ENCODE measurements around the gene GABBR2. TPM values are rescaled to one million over a fixed set of nuclear protein-coding genes. Genes with fewer than 3 reads are reported as not detected.

GABBR2 gene
- total RNA-seq, 2 experiments from 2014 or later: not detected

DNA sequence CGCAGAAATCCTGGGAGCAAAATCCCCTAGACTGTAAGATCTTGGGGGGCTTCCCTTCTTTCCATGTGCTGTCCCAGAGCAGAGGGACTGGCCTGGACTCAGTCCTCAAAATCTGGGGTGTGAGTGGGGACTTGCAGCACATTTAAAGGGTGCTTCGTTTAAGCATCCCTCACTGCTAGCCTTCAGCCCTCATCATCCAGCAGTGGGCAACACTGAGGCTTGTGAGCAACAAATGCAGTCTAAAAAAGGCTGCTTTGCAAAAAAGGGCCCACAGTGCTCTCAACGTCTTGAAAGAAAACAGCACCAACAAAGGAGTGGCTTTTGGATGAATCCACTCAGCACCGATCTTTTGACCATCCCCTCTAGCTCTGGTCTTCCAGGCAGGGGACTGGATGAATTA lies 325.0 kb downstream of the GABBR2 start:
- POLR2A ChIA-PET: no interaction called here
- H3K4me1 ChIP-seq (ENCODE audit: insufficient read depth, low read length): no peaks in the 10 kb centered on the region
- no peak overlapping the region for H3K27ac ChIP-seq (ENCODE audit: low read depth in 1 of 2, low read length in 2 of 2)
- Mint-ChIP-seq H3K4me1 (ENCODE audit: low read depth) (no peaks in the 10 kb centered on the region), H3K36me3 (ENCODE audit: low read depth) (no peaks in the 10 kb centered on the region), H3K4me3 (no peak overlapping the region), H3K9me3 (no peaks in the 10 kb centered on the region), H3K27ac (no peak overlapping the region), H3K27me3 (no peaks in the 10 kb centered on the region)
- H3K4me3 ChIP-seq (ENCODE audit: low read length): no peak overlapping the region
- DNase-seq (no peak), ATAC-seq (ENCODE audit: poor library complexity) (no peak)
- intact Hi-C loops (cut with DNase I, micrococcal nuclease): no loop called here
- no peaks in the 10 kb centered on the region for H3K27me3 ChIP-seq (ENCODE audit: control insufficient read depth in 1 of 2, insufficient read depth in 2 of 2, low read length in 2 of 2)
- CTCF ChIA-PET: no interaction called here
- no peaks in the 10 kb centered on the region for H3K36me3 ChIP-seq (ENCODE audit: insufficient read depth, low read length)
- TF ChIP-seq CTCF (IDR thresholded peaks at IDR 0.05): no peak
- H3K9me3 ChIP-seq (ENCODE audit: control insufficient read depth in 1 of 2, insufficient read depth in 1 of 2, low read length in 2 of 2): peaks cover 0 to 3% of the 10 kb centered on the region in 2 experiments

- H3K27me3 ChIP-seq (ENCODE audit: control insufficient read depth in 1 of 2, insufficient read depth in 2 of 2, low read length in 2 of 2): no peaks in the 10 kb centered on the region
- no peak overlapping the region for H3K27ac Mint-ChIP-seq
- no peaks in the 10 kb centered on the region for H3K36me3 ChIP-seq (ENCODE audit: insufficient read depth, low read length)
- no peaks in the 10 kb centered on the region for H3K9me3 Mint-ChIP-seq
- H3K4me1 ChIP-seq (ENCODE audit: insufficient read depth, low read length): no peaks in the 10 kb centered on the region
- H3K4me1 Mint-ChIP-seq (ENCODE audit: low read depth): no peaks in the 10 kb centered on the region
- H3K4me3 Mint-ChIP-seq: no peak overlapping the region
- no peak overlapping the region for H3K27ac ChIP-seq (ENCODE audit: low read depth in 1 of 2, low read length in 2 of 2)
- ChIA-PET POLR2A (no interaction called here), CTCF (no interaction called here)
- no peaks in the 10 kb centered on the region for H3K36me3 Mint-ChIP-seq (ENCODE audit: low read depth)
- no peak for TF ChIP-seq CTCF (IDR thresholded peaks at IDR 0.05)
- ATAC-seq (ENCODE audit: poor library complexity) (no peak), DNase-seq (no peak)
- H3K4me3 ChIP-seq (ENCODE audit: low read length): no peak overlapping the region
- intact Hi-C loops (cut with DNase I, micrococcal nuclease): no loop called here
- no peaks in the 10 kb centered on the region for H3K27me3 Mint-ChIP-seq
- H3K9me3 ChIP-seq (ENCODE audit: control insufficient read depth in 1 of 2, insufficient read depth in 1 of 2, low read length in 2 of 2): peaks cover 0 to 3% of the 10 kb centered on the region in 2 experiments
Measured at GRCh38 chr9:98381311-98382103, 327.2 kb downstream of the GABBR2 start.

DNA sequence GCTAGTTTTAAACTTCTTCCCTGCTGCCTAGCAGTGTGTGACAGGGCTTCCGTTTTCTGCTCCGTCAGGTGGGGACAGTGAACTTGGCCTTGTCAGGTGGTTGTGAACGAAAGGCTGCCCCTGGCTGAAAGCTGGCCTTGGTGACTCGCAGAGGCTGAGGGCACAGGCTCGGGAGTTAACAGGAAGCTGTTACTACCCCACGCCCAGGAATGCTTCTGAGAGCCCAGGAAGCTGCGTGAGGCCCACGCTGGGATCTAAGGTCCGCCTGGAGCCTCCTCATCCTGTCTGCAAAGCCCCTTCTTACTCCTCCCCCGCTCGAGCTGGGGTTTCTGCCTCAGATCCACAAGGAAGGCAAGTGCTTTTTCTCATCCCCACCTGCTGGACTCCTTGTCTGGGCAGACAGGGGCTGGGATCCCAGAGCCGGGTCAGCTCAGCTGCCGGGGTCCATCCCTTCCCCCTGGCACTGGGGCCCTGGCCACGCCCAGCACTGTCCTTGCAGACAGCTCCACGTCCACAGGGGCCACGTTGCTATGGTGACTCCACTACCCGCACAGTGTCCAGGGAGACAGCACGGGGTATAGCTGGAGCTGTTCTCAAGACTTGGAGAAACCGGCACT lies 328.6 kb downstream of the GABBR2 start:
- H3K27me3 ChIP-seq (ENCODE audit: control insufficient read depth in 1 of 2, insufficient read depth in 2 of 2, low read length in 2 of 2): no peaks in the 10 kb centered on the region
- Mint-ChIP-seq H3K9me3 (no peaks in the 10 kb centered on the region), H3K4me1 (ENCODE audit: low read depth) (no peaks in the 10 kb centered on the region), H3K27ac (no peak overlapping the region), H3K36me3 (ENCODE audit: low read depth) (no peaks in the 10 kb centered on the region), H3K4me3 (no peak overlapping the region), H3K27me3 (no peaks in the 10 kb centered on the region)
- ChIA-PET CTCF (no interaction called here), POLR2A (no interaction called here)
- H3K36me3 ChIP-seq (ENCODE audit: insufficient read depth, low read length): no peaks in the 10 kb centered on the region
- no peak overlapping the region for H3K27ac ChIP-seq (ENCODE audit: low read depth in 1 of 2, low read length in 2 of 2)
- no peaks in the 10 kb centered on the region for H3K9me3 ChIP-seq (ENCODE audit: control insufficient read depth in 1 of 2, insufficient read depth in 1 of 2, low read length in 2 of 2)
- no peak overlapping the region for H3K4me3 ChIP-seq (ENCODE audit: low read length)
- intact Hi-C loops (cut with DNase I, micrococcal nuclease): no loop called here
- DNase-seq: no peak
- H3K4me1 ChIP-seq (ENCODE audit: insufficient read depth, low read length): no peaks in the 10 kb centered on the region
- TF ChIP-seq CTCF (IDR thresholded peaks at IDR 0.05): no peak
- no peak for ATAC-seq (ENCODE audit: poor library complexity)

All from CD4-positive, alpha-beta T cell (primary cell).